Liver (tissue), 9 donors: ENCODE results near the gene PROK1. TPM values are rescaled to one million over a fixed set of nuclear protein-coding genes. Genes with fewer than 3 reads are reported as not detected.

Source experiments
- DNase-seq: peaks from one replicate; pipeline ENCODE4 v3.0.0-alpha.2; 2017; ENCODE audit warnings: low spot score
- H3K27ac ChIP-seq, 2 donors: one replicate each; pipeline ENCODE4 v1.7.0; 2013; ENCODE audit warnings: inconsistent platforms in 2 of 2, low read length in 2 of 2, control low read depth in 1 of 2, low read depth in 1 of 2, mild to moderate bottlenecking in 1 of 2
- H3K27me3 ChIP-seq, 4 donors: one replicate each; pipeline versions ENCODE4 v1.6.1 to v1.7.0; 2013; ENCODE audit warnings: low read length in 3 of 4, inconsistent platforms in 1 of 4, mild to moderate bottlenecking in 1 of 4, moderate library complexity in 1 of 4; ENCODE audit not compliant: control insufficient read depth in 4 of 4, insufficient read depth in 4 of 4
- H3K36me3 ChIP-seq, 4 donors: one replicate each; pipeline versions ENCODE4 v1.6.1 to v1.7.0; 2013; ENCODE audit warnings: low read length in 3 of 4, mild to moderate bottlenecking in 3 of 4, low read depth in 1 of 4, moderate library complexity in 1 of 4; ENCODE audit not compliant: control insufficient read depth in 4 of 4, insufficient read depth in 3 of 4
- H3K4me1 ChIP-seq, 4 donors: one replicate each; pipeline versions ENCODE4 v1.6.1 to v1.7.0; 2013; ENCODE audit warnings: low read length in 3 of 4, mild to moderate bottlenecking in 3 of 4, moderate library complexity in 1 of 4; ENCODE audit not compliant: control insufficient read depth in 4 of 4, insufficient read depth in 4 of 4
- H3K4me3 ChIP-seq, 3 donors: one replicate each; pipeline versions ENCODE4 v1.6.1 to v1.7.0; 2013; ENCODE audit warnings: low read length in 3 of 3, control low read depth in 1 of 3, low read depth in 1 of 3, mild to moderate bottlenecking in 1 of 3
- H3K9ac ChIP-seq, 2 donors: one replicate each; pipeline ENCODE4 v1.7.0; 2013; ENCODE audit warnings: low read length in 2 of 2, mild to moderate bottlenecking in 2 of 2, moderate library complexity in 2 of 2, control low read depth in 1 of 2, low read depth in 1 of 2
- H3K9me3 ChIP-seq, 4 donors: one replicate each; pipeline versions ENCODE4 v1.6.1 to v1.7.0; 2013; ENCODE audit warnings: low read length in 3 of 4; ENCODE audit not compliant: control insufficient read depth in 4 of 4
- EGR1 ChIP-seq, 2 donors: IDR thresholded peaks; 2 replicates each; pipeline ENCODE4 v1.6.1; 2016 to 2018; ENCODE audit warnings: antibody characterized with exemption in 2 of 2, low read depth in 2 of 2
- FOXA1 ChIP-seq: IDR thresholded peaks from 2 replicates; pipeline ENCODE4 v1.6.1; 2016; ENCODE audit warnings: antibody characterized with exemption
- FOXA2 ChIP-seq: IDR thresholded peaks from 2 replicates; pipeline ENCODE4 v1.6.1; 2016; ENCODE audit warnings: antibody characterized with exemption
- GABPA ChIP-seq, 2 donors: IDR thresholded peaks in 1 of 2; conservative IDR thresholded peaks in 1 of 2; 2 replicates each; pipeline ENCODE4 v1.6.1; 2016; ENCODE audit warnings: antibody characterized with exemption in 2 of 2, mild to moderate bottlenecking in 1 of 2, moderate library complexity in 1 of 2
- HNF4A ChIP-seq, 2 donors: conservative IDR thresholded peaks; 2 replicates each; pipeline ENCODE4 v1.6.1; 2016; ENCODE audit warnings: antibody characterized with exemption in 2 of 2, mild to moderate bottlenecking in 2 of 2
- HNF4G ChIP-seq: IDR thresholded peaks from 2 replicates; pipeline ENCODE4 v1.6.1; 2016; ENCODE audit warnings: antibody characterized with exemption
- JUND ChIP-seq, 2 donors: IDR thresholded peaks; 2 replicates each; pipeline ENCODE4 v1.6.1; 2016; ENCODE audit warnings: antibody characterized with exemption in 2 of 2
- NR2F2 ChIP-seq: IDR thresholded peaks from 2 replicates; pipeline ENCODE4 v1.6.1; 2016; ENCODE audit warnings: antibody characterized with exemption
- RAD21 ChIP-seq, 2 donors: IDR thresholded peaks; 2 replicates each; pipeline ENCODE4 v1.6.1; 2016; ENCODE audit warnings: antibody characterized with exemption in 2 of 2, mild to moderate bottlenecking in 2 of 2
- RXRA ChIP-seq, 2 donors: IDR thresholded peaks; 2 replicates each; pipeline ENCODE4 v1.6.1; 2017 to 2018; ENCODE audit warnings: antibody characterized with exemption in 2 of 2, mild to moderate bottlenecking in 1 of 2
- SP1 ChIP-seq: IDR thresholded peaks from 2 replicates; pipeline ENCODE4 v1.6.1; 2018; ENCODE audit warnings: antibody characterized with exemption, mild to moderate bottlenecking
- TAF1 ChIP-seq: conservative IDR thresholded peaks from 2 replicates; pipeline ENCODE4 v1.6.1; 2016; ENCODE audit warnings: antibody characterized with exemption, mild to moderate bottlenecking
- YY1 ChIP-seq: IDR thresholded peaks from 2 replicates; pipeline ENCODE4 v1.6.1; 2016; ENCODE audit warnings: antibody characterized with exemption, mild to moderate bottlenecking
- WGBS: extraction: QIAGEN DNeasy Blood & Tissue Kit; methylation state at CpG from one replicate; pipeline ENCODE4 v1.1.7; 2013; 5-methylcytosine and 5-hydroxymethylcytosine counted together
- polyA plus RNA-seq, 2 donors: library from polyadenylated mRNA; stranded (reverse) in 1 of 2; unstranded in 1 of 2; fragments of 200-250 nt in 1 of 2; fragments of >200 nt in 1 of 2; fragmentation: Nextera tagmentation in 1 of 2; extraction: Ambion mirVana in 1 of 2; gene quantifications; one replicate each; pipeline versions ENCODE4 v1.2.1 to v1.2.3, GENCODE V29; 2013 to 2015
- total RNA-seq, 2 donors: library from RNA; depleted of rRNA; stranded (reverse); fragments of >200 nt; gene quantifications; one replicate each; pipeline ENCODE4 v1.2.3, GENCODE V29; 2014
- TF ChIP-seq, protein P1 (sequence below): fragments of 150-350 bp; IDR thresholded peaks from 2 replicates; pipeline ENCODE4 v1.5.1; 2017; ENCODE audit warnings: improper control_type of control experiment, low read depth, low read length; ENCODE audit not compliant: missing input control
- TF ChIP-seq, protein P2 (sequence below): IDR thresholded peaks from 2 replicates; pipeline ENCODE4 v1.6.1; 2016; ENCODE audit warnings: antibody characterized with exemption
- TF ChIP-seq, protein P3 (sequence below): IDR thresholded peaks from 2 replicates; pipeline ENCODE4 v1.6.1; 2016; ENCODE audit warnings: antibody characterized with exemption
- TF ChIP-seq, protein P4 (sequence below): IDR thresholded peaks from 2 replicates; pipeline ENCODE4 v1.6.1; 2016; ENCODE audit warnings: antibody characterized with exemption
- TF ChIP-seq, protein P5 (sequence below): IDR thresholded peaks from 2 replicates; pipeline ENCODE4 v1.6.1; 2016; ENCODE audit warnings: antibody characterized with exemption, mild to moderate bottlenecking
- donor health status: healthy.
- donor health status: healthy.
- donor health status: healthy.
- donor health status: healthy.
- donor health status: healthy.

PROK1 gene
- total and polyA plus RNA-seq, 4 donors, result 0.03 TPM; not detected in 3

DNA sequence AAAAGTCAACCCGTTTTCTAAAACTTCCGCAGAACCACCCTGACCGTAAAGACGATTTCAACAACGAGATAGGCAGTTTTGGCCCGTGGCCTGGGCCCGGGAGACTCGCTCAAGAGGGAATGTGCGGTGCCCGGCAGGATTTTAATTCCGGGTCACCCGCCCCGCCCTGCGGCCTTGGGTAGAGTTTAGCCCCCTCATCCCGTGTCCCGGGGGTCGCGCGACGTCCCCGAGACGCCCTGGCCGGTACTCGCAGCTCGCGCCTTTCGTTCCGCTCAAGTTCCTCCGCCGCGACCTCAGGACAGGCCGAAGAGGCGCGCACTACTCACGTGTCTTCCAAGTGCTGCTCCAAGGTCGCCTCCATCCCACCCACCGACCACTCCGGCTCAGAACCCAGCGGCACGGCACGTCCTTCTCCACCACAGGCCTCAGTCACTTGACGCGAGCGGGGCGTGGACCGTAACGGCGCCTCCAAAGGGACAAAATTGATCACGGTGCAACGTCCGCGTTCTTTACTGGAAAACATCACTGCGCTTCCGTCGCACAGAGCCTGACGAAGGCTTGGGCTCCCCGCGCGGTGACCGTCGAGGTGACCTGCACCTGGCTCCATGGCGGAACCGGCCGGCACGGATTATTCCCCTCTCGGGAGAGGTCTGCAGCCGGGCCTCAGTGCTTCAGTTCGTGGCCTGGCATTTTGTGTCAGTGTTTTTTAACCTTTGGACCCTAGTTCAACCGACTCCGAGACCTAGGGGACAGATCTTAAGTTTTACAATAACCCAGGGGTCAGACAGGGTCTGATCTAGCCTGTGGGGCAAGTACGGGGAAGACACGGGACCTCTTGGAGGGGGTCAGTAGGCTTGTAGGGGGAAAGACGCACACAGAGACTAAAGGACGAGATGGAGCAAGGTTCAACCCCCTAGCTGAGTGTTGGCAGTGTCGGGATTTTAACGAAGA, 43.4 kb upstream of the PROK1 start, which contains the start of gene LAMTOR5 (continued):
- TF ChIP-seq, protein P1, sequence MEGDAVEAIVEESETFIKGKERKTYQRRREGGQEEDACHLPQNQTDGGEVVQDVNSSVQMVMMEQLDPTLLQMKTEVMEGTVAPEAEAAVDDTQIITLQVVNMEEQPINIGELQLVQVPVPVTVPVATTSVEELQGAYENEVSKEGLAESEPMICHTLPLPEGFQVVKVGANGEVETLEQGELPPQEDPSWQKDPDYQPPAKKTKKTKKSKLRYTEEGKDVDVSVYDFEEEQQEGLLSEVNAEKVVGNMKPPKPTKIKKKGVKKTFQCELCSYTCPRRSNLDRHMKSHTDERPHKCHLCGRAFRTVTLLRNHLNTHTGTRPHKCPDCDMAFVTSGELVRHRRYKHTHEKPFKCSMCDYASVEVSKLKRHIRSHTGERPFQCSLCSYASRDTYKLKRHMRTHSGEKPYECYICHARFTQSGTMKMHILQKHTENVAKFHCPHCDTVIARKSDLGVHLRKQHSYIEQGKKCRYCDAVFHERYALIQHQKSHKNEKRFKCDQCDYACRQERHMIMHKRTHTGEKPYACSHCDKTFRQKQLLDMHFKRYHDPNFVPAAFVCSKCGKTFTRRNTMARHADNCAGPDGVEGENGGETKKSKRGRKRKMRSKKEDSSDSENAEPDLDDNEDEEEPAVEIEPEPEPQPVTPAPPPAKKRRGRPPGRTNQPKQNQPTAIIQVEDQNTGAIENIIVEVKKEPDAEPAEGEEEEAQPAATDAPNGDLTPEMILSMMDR, result no peak
- TF ChIP-seq SP1, result peak; percentile 84
- peak; percentile 18 for TF ChIP-seq FOXA1
- TF ChIP-seq EGR1 (IDR thresholded peaks at IDR 0.05; ENCODE audit: low read depth in 2 of 2), result peak in 1 of 2 donors; percentile 35
- TF ChIP-seq, protein P2, sequence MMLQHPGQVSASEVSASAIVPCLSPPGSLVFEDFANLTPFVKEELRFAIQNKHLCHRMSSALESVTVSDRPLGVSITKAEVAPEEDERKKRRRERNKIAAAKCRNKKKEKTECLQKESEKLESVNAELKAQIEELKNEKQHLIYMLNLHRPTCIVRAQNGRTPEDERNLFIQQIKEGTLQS, result peak; percentile 58

DNA sequence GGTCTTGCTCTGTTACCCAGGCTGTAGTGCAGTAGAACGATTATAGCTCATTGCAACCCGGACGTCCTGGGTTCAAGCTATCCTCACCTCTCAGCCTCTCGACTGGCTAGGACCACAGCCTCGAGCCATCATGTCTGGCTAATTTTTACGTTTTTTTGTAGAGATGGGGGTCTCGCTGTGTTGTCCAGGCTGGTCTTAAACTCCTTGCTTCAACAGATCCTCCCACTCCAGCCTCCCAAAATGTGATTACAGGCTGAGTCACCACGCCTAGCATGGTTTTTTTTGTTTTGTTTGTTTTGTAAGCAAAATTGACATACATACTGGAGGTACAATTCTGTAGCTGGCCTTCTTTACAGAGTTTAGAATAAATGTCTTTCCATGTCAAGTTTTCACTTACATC, 42.5 kb upstream of the PROK1 start:
- Histone ChIP-seq H3K9ac (no peak overlapping the region), H3K27ac (peak overlapping the region in 1 of 2 donors; percentile 19), H3K36me3 (peaks cover 0 to 16% (median 9%) of the 10 kb centered on the region in 4 donors), H3K4me3 (peak overlapping the region; percentile 78 to 100 (median 81)), H3K9me3 (no peaks in the 10 kb centered on the region), H3K27me3 (no peaks in the 10 kb centered on the region), H3K4me1 (peaks cover 5 to 34% (median 18%) of the 10 kb centered on the region in 4 donors)
- TF ChIP-seq, protein P3, sequence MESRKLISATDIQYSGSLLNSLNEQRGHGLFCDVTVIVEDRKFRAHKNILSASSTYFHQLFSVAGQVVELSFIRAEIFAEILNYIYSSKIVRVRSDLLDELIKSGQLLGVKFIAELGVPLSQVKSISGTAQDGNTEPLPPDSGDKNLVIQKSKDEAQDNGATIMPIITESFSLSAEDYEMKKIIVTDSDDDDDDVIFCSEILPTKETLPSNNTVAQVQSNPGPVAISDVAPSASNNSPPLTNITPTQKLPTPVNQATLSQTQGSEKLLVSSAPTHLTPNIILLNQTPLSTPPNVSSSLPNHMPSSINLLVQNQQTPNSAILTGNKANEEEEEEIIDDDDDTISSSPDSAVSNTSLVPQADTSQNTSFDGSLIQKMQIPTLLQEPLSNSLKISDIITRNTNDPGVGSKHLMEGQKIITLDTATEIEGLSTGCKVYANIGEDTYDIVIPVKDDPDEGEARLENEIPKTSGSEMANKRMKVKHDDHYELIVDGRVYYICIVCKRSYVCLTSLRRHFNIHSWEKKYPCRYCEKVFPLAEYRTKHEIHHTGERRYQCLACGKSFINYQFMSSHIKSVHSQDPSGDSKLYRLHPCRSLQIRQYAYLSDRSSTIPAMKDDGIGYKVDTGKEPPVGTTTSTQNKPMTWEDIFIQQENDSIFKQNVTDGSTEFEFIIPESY, result no peak
- TF ChIP-seq, protein P4, sequence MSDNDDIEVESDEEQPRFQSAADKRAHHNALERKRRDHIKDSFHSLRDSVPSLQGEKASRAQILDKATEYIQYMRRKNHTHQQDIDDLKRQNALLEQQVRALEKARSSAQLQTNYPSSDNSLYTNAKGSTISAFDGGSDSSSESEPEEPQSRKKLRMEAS, result no peak
- TF ChIP-seq RAD21 (IDR thresholded peaks at IDR 0.05), result no peak
- no peak for TF ChIP-seq SP1
- TF ChIP-seq EGR1 (IDR thresholded peaks at IDR 0.05; ENCODE audit: low read depth in 2 of 2), result no peak
- TF ChIP-seq FOXA1, result no peak
- TF ChIP-seq GABPA (IDR thresholded peaks at IDR 0.05 in 1 of 2, conservative IDR thresholded peaks at IDR 0.05 in 1 of 2), result no peak
- TF ChIP-seq, protein P2, result no peak
- TF ChIP-seq HNF4A (conservative IDR thresholded peaks at IDR 0.05), result no peak
- no peak for TF ChIP-seq NR2F2
- TF ChIP-seq, protein P1, result no peak
- no peak for TF ChIP-seq RXRA (IDR thresholded peaks at IDR 0.05)
- no peak for TF ChIP-seq TAF1
- no peak for TF ChIP-seq HNF4G
- TF ChIP-seq YY1, result no peak
- TF ChIP-seq JUND (IDR thresholded peaks at IDR 0.05), result no peak
- no peak for TF ChIP-seq FOXA2
- TF ChIP-seq, protein P5, sequence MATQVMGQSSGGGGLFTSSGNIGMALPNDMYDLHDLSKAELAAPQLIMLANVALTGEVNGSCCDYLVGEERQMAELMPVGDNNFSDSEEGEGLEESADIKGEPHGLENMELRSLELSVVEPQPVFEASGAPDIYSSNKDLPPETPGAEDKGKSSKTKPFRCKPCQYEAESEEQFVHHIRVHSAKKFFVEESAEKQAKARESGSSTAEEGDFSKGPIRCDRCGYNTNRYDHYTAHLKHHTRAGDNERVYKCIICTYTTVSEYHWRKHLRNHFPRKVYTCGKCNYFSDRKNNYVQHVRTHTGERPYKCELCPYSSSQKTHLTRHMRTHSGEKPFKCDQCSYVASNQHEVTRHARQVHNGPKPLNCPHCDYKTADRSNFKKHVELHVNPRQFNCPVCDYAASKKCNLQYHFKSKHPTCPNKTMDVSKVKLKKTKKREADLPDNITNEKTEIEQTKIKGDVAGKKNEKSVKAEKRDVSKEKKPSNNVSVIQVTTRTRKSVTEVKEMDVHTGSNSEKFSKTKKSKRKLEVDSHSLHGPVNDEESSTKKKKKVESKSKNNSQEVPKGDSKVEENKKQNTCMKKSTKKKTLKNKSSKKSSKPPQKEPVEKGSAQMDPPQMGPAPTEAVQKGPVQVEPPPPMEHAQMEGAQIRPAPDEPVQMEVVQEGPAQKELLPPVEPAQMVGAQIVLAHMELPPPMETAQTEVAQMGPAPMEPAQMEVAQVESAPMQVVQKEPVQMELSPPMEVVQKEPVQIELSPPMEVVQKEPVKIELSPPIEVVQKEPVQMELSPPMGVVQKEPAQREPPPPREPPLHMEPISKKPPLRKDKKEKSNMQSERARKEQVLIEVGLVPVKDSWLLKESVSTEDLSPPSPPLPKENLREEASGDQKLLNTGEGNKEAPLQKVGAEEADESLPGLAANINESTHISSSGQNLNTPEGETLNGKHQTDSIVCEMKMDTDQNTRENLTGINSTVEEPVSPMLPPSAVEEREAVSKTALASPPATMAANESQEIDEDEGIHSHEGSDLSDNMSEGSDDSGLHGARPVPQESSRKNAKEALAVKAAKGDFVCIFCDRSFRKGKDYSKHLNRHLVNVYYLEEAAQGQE, result no peak
- DNase-seq, result no peak
- 87% methylated on average over 8 of the region's 8 CpGs for WGBS
